ENCODE data around the gene CNPY2.

- TF ChIP-seq MAX (IDR thresholded peaks at IDR 0.05), result no peak
- no peak for TF ChIP-seq TAF1 (IDR thresholded peaks at IDR 0.05; ENCODE audit: low read depth)
- no peak for TF ChIP-seq CEBPB (IDR thresholded peaks at IDR 0.05)
- no peak for TF ChIP-seq USF1 (IDR thresholded peaks at IDR 0.05)
These were observed 4.8 kb downstream of the CNPY2 start for GRCh38 chr12:56311003-56311402.

Data from Ishikawa (cell line).